Cardiac muscle cell (in vitro differentiated cells and primary cell): ENCODE data around the gene RNF183. TPM values are rescaled to one million over a fixed set of nuclear protein-coding genes. Genes with fewer than 3 reads are reported as not detected.
"Not testable (repeated sequence)": the region's sequence is repeated elsewhere in the genome, so short reads cannot be mapped to it uniquely, and the experiment has no call there.

Experiments used
- DNase-seq, 2 donors: peaks; one replicate each; pipeline versions ENCODE4 v3.0.0 to v3.0.0-alpha.2; 2010 to 2017; ENCODE audit warnings: low read depth in 1 of 2, low spot score in 1 of 2
- H3K27ac ChIP-seq: fragments of 200-600 bp; sonication (generic); 2 replicates; pipeline ENCODE4 v1.5.1; 2016
- H3K27me3 ChIP-seq: fragments of 200-600 bp; sonication (generic); 2 replicates; pipeline ENCODE4 v1.6.0; 2016; ENCODE audit warnings: control low read depth
- H3K36me3 ChIP-seq: fragments of 200-600 bp; sonication (generic); 2 replicates; pipeline ENCODE4 v1.5.1; 2016; ENCODE audit warnings: control low read depth
- H3K4me1 ChIP-seq: fragments of 200-600 bp; sonication (generic); 2 replicates; pipeline ENCODE4 v1.8.1; 2017; ENCODE audit warnings: low read depth, mild to moderate bottlenecking, mixed run types
- H3K4me3 ChIP-seq: fragments of 200-600 bp; sonication (generic); 2 replicates; pipeline ENCODE4 v1.5.1; 2016; ENCODE audit warnings: mild to moderate bottlenecking
- H3K9me3 ChIP-seq: fragments of 200-600 bp; sonication (generic); 2 replicates; pipeline ENCODE4 v1.5.1; 2017; ENCODE audit warnings: low read depth, mild to moderate bottlenecking, control low read depth
- polyA plus RNA-seq: library from polyadenylated mRNA; unstranded; fragments of >200 nt; fragmentation: Nextera tagmentation; extraction: Ambion mirVana; gene quantifications from 2 replicates; pipeline ENCODE4 v1.2.1, GENCODE V29; 2016
- total RNA-seq: library from RNA; depleted of rRNA; stranded (reverse); fragments of >200 nt; gene quantifications from 2 replicates; pipeline ENCODE4 v1.2.3, GENCODE V29; 2016
- TF ChIP-seq, protein P1 (sequence below): IDR thresholded peaks from 2 replicates; pipeline ENCODE4 v1.5.1; 2012; ENCODE audit warnings: low read depth, mild to moderate bottlenecking, low read length

Gene RNF183
- total and polyA plus RNA-seq, 2 experiments from 2014 or later: 0.06 to 0.40 TPM

DNA sequence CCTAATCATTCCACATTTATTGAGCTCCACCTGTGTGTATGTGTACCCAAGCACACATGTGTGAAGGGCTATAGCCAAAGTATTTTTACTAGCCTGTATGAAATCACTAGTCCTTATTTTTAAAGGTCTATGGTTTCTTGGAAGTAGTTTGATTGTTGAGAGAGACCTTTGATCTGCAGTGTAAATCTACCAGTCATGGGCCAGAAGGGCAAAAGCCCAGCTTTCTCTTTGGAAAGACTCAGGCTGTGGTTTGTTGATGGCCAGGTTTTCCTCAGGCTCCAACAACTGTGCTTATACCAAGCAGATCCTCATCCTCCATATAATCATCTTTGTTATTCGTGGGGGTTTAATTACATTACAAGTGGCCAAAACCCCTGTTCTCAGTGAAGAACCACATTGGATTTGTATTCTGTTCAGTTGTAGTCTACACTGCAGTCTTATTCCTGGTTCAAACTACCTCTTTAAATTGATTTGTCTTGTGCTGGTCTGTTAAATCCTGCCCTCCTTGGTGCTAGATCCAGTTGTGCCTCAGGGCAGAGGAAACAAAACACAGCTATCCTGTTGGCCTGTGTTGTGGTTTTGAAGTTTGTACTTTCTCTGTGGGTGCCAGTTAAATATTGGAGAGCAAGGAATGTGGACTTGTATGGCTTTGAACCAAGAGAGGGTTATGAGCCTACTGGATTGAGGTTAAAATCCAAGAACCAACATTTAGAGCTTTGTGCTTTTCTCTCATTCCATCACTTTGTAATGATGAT is 41.1 kb downstream of the RNF183 start:
- Histone ChIP-seq H3K27ac (no peak overlapping the region), H3K36me3 (peaks cover 36% of the 10 kb centered on the region), H3K4me3 (no peak overlapping the region), H3K4me1 (no peaks in the 10 kb centered on the region), H3K9me3 (no peaks in the 10 kb centered on the region), H3K27me3 (no peaks in the 10 kb centered on the region)
- DNase-seq: no peak
- TF ChIP-seq, protein P1, sequence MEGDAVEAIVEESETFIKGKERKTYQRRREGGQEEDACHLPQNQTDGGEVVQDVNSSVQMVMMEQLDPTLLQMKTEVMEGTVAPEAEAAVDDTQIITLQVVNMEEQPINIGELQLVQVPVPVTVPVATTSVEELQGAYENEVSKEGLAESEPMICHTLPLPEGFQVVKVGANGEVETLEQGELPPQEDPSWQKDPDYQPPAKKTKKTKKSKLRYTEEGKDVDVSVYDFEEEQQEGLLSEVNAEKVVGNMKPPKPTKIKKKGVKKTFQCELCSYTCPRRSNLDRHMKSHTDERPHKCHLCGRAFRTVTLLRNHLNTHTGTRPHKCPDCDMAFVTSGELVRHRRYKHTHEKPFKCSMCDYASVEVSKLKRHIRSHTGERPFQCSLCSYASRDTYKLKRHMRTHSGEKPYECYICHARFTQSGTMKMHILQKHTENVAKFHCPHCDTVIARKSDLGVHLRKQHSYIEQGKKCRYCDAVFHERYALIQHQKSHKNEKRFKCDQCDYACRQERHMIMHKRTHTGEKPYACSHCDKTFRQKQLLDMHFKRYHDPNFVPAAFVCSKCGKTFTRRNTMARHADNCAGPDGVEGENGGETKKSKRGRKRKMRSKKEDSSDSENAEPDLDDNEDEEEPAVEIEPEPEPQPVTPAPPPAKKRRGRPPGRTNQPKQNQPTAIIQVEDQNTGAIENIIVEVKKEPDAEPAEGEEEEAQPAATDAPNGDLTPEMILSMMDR: no peak

DNA sequence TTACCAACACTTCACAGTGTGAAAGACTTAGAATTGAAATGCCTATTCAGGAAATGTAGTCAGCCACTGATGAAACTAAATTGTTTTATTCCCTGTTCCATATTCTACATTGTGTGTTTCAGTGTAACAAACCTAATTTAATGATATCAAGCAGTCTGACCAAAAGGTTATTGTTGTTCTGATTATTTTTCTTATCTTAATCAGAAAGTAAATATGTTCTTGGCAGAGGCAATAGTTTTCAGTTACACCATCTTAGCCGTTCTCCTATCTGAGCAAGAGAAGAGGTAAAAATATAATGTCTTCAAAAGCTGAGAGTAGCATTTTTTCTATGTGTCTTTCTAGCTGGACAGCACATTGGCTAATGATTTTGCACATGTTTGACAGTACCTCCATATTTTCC is 44.9 kb downstream of the RNF183 start:
- H3K4me3 ChIP-seq: no peak overlapping the region
- no peak for DNase-seq
- no peaks in the 10 kb centered on the region for H3K9me3 ChIP-seq
- H3K36me3 ChIP-seq: peaks cover 39% of the 10 kb centered on the region
- no peaks in the 10 kb centered on the region for H3K4me1 ChIP-seq
- H3K27ac ChIP-seq: no peak overlapping the region
- H3K27me3 ChIP-seq: no peaks in the 10 kb centered on the region
- TF ChIP-seq, protein P1: no peak

DNA sequence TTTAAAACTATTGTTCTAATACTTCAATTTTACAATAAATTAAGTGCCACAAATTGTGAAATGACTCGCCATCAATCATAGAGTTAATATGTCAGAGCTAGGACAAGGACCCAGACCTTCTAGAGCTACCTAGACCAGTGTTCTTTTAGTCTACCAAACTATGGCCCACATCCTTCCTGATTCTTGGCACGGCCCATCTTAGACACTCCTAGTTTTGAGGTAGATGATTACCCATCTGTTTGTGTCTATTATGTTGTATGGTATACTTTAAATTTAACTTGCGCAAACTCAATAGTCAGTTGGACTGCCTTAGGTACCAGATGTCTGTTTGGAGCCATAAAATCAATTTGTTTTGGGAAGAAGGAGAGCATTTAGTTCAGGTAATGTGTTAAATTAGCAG is 45.3 kb downstream of the RNF183 start:
- Histone ChIP-seq H3K4me1 (no peaks in the 10 kb centered on the region), H3K9me3 (no peaks in the 10 kb centered on the region), H3K27ac (no peak overlapping the region), H3K4me3 (no peak overlapping the region), H3K36me3 (peaks cover 39% of the 10 kb centered on the region), H3K27me3 (no peaks in the 10 kb centered on the region)
- DNase-seq: no peak
- TF ChIP-seq, protein P1: no peak

DNA sequence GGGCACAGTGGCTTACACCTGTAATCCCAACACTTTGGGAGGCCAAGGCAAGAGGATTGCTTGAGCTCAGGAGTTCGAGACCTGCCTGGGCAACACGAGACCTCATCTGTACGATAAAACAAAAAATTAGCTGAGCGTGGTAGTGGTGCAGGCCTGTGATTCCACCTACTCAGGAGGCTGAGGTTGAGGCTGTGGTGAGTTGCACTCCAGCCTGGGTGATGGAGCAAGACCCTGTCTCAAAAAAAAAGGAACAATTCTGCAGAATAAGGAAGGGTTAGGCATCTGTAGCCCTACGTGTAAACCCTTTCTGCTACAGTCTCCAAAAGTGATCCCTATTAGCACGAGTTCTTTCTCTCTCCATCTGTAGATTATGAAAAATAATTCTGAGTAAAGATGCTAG is 47.7 kb downstream of the RNF183 start:
- H3K36me3 ChIP-seq: peaks cover 28% of the 10 kb centered on the region
- TF ChIP-seq, protein P1: no peak
- H3K27ac ChIP-seq: no peak overlapping the region
- H3K27me3 ChIP-seq: no peaks in the 10 kb centered on the region
- DNase-seq: no peak
- no peaks in the 10 kb centered on the region for H3K9me3 ChIP-seq
- no peak overlapping the region for H3K4me3 ChIP-seq
- H3K4me1 ChIP-seq: no peaks in the 10 kb centered on the region

DNA sequence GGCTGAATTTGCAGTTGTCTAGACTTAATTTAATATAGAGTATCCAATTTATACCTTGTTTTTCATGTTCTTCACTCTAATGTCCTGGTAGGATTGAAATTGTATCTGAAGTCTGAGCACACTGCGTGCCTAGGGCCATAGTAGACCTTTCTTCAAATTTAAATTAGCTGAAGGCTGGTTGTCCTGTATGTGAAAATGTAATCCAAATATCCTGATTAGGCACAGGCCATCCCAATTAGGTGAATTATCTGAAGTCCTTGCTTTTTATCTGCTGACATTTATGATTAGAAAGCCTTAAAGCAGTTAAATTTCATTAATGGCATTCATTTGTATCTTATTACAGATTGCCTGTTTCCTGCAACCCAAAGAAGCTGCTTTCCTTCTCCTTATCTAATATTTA is 48.2 kb downstream of the RNF183 start:
- no peaks in the 10 kb centered on the region for H3K9me3 ChIP-seq
- no peaks in the 10 kb centered on the region for H3K27me3 ChIP-seq
- H3K27ac ChIP-seq: no peak overlapping the region
- no peaks in the 10 kb centered on the region for H3K4me1 ChIP-seq
- H3K4me3 ChIP-seq: no peak overlapping the region
- H3K36me3 ChIP-seq: peaks cover 26% of the 10 kb centered on the region
- TF ChIP-seq, protein P1: no peak
- DNase-seq: no peak

DNA sequence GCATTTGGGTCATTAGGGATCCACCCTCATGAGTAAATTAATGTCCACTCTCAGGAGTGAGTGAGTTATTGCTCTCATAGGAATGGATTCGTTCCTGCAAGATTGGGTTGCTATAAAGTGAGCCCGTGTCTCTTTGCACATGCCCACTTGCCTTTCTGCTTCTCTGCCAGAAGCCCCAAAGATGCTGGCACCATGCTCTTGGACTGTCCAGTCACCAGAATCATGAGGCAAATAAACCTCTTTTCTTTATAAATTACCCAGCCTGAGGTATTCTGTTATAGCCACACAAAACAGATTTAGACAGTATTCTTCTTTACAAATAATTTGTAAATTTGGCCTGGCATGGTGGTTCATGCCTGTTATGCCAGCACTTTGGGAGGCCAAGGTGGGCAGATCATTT is 52.4 kb downstream of the RNF183 start:
- TF ChIP-seq, protein P1: no peak
- no peaks in the 10 kb centered on the region for H3K4me1 ChIP-seq
- H3K4me3 ChIP-seq: no peak overlapping the region
- peaks cover 2% of the 10 kb centered on the region for H3K36me3 ChIP-seq
- no peak overlapping the region for H3K27ac ChIP-seq
- no peaks in the 10 kb centered on the region for H3K9me3 ChIP-seq
- no peak for DNase-seq
- H3K27me3 ChIP-seq: no peaks in the 10 kb centered on the region

DNA sequence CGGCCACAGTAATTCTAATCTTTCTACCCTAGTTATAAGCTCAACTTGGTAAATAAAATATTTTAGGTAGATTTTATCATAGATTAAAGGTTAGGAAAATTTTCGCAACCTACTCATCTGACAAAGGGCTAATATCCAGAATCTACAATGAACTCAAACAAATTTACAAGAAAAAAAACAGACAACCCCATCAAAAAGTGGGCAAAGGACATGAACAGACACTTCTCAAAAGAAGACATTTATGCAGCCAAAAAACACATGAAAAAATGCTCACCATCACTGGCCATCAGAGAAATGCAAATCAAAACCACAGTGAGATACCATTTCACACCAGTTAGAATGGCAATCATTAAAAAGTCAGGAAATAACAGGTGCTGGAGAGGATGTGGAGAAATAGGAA is 53.5 kb downstream of the RNF183 start:
- not testable (repeated sequence) for H3K4me1 ChIP-seq, H3K27me3 ChIP-seq, H3K36me3 ChIP-seq, DNase-seq, H3K27ac ChIP-seq, H3K9me3 ChIP-seq, H3K4me3 ChIP-seq
